ENCODE data around the gene HOPX. TPM values are rescaled to one million over a fixed set of nuclear protein-coding genes. Genes with fewer than 3 reads are reported as not detected.

Gene HOPX
- total RNA-seq, 1 donor from 2014 or later, result 3.3 TPM

DNA sequence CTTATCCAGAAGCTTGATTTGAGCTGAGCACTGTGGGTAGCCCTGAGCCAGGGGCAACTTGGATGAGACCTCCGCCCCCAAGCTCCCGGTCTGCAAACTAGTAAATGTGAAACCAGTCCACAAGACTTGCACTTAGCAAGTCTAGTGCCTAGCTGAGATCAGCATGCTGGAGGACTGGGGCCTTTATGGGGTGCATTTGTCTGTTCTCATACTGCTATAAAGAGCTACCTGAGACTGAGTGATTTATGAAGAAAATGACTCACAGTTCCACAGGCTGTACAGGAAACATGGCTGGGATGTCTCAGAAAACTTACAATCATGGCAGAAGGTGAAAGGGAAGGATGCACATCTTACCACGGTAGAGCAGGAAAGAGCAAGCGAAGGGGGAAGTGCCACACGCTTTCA lies 42.1 kb upstream of the HOPX start:
- Mint-ChIP-seq H3K27ac (no peak overlapping the region), H3K4me3 (no peak overlapping the region), H3K36me3 (no peaks in the 10 kb centered on the region), H3K4me1 (peaks cover 2% of the 10 kb centered on the region), H3K9me3 (no peaks in the 10 kb centered on the region), H3K27me3 (ENCODE audit: low read depth) (no peaks in the 10 kb centered on the region)
- no peak for DNase-seq (ENCODE audit: low spot score in 2 of 2, unreplicated experiment in 2 of 2)
- TF ChIP-seq, protein P1, sequence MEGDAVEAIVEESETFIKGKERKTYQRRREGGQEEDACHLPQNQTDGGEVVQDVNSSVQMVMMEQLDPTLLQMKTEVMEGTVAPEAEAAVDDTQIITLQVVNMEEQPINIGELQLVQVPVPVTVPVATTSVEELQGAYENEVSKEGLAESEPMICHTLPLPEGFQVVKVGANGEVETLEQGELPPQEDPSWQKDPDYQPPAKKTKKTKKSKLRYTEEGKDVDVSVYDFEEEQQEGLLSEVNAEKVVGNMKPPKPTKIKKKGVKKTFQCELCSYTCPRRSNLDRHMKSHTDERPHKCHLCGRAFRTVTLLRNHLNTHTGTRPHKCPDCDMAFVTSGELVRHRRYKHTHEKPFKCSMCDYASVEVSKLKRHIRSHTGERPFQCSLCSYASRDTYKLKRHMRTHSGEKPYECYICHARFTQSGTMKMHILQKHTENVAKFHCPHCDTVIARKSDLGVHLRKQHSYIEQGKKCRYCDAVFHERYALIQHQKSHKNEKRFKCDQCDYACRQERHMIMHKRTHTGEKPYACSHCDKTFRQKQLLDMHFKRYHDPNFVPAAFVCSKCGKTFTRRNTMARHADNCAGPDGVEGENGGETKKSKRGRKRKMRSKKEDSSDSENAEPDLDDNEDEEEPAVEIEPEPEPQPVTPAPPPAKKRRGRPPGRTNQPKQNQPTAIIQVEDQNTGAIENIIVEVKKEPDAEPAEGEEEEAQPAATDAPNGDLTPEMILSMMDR (IDR thresholded peaks at IDR 0.05; ENCODE audit: unreplicated experiment), result no peak

DNA sequence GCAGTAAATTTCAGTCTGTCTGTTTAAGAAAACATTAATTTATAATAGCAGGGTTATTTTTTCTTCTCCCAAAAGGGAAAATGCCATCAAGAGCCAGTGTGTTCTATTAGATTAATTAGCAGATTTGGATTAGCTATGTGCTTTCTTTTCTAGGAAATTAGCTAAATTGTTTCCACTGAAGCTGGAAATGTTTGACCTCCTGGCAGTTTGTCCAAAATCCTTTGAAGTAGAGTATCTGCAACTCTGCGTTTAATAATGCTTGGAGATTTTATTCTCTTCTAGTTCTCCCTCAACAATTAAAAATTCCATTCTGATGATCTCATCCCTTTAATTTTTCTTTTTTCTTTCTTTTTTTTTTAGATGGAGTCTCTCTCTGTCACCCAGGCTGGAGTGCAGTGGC lies 27.1 kb upstream of the HOPX start:
- peak overlapping the region; percentile 30 for H3K27ac Mint-ChIP-seq
- peaks cover 7% of the 10 kb centered on the region for H3K9me3 Mint-ChIP-seq
- H3K27me3 Mint-ChIP-seq (ENCODE audit: low read depth), result no peaks in the 10 kb centered on the region
- no peak overlapping the region for H3K4me3 Mint-ChIP-seq
- TF ChIP-seq, protein P1 (IDR thresholded peaks at IDR 0.05; ENCODE audit: unreplicated experiment), result no peak
- no peak for DNase-seq (ENCODE audit: low spot score in 2 of 2, unreplicated experiment in 2 of 2)
- H3K36me3 Mint-ChIP-seq, result no peaks in the 10 kb centered on the region
- peaks cover 13% of the 10 kb centered on the region for H3K4me1 Mint-ChIP-seq

DNA sequence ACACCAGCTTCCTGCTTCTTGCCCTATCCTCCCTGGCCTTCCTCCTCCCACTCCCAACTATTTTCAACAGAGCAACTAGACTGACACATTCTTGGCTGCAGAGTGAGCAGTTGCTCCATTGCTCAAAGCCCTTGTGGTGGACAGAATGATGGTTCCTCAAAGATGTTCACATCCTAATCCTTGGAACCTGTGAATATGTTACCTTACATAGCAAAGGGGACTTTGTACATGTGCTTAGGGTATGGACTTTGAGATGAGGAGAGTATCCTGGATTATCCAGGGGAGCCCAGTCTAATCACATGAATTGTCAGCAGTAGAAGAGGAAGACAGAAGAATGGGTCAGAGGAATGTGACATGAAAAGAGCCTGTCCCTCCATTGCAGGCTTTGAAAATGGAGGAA lies 24.9 kb upstream of the HOPX start:
- DNase-seq (ENCODE audit: low spot score in 2 of 2, unreplicated experiment in 2 of 2), result no peak
- no peaks in the 10 kb centered on the region for H3K27me3 Mint-ChIP-seq (ENCODE audit: low read depth)
- TF ChIP-seq, protein P1 (IDR thresholded peaks at IDR 0.05; ENCODE audit: unreplicated experiment), result no peak
- H3K27ac Mint-ChIP-seq, result no peak overlapping the region
- peaks cover 4% of the 10 kb centered on the region for H3K9me3 Mint-ChIP-seq
- H3K4me1 Mint-ChIP-seq, result peaks cover 13% of the 10 kb centered on the region
- H3K4me3 Mint-ChIP-seq, result no peak overlapping the region
- H3K36me3 Mint-ChIP-seq, result no peaks in the 10 kb centered on the region

DNA sequence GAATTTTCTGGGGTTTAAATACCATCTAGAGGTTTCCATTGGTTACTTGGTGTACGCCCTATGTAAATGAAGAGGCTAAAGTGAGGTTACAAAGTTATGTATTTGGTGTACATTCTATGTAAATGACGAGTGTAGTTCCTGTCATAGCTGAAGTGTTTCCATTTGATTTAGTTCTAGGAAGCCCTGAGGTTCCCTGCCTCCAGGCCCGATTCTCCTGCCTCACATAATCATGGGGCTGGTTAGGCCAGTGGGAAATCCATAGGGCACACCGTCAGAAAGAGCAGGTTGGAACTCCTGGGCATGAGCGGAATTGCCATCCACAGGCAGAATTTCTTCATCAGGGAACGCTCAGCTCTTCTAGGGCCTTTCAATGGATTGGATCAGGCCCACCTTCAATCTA lies 24.2 kb upstream of the HOPX start:
- H3K9me3 Mint-ChIP-seq, result peaks cover 4% of the 10 kb centered on the region
- no peak overlapping the region for H3K4me3 Mint-ChIP-seq
- no peak for DNase-seq (ENCODE audit: low spot score in 2 of 2, unreplicated experiment in 2 of 2)
- H3K27ac Mint-ChIP-seq, result no peak overlapping the region
- TF ChIP-seq, protein P1 (IDR thresholded peaks at IDR 0.05; ENCODE audit: unreplicated experiment), result no peak
- no peaks in the 10 kb centered on the region for H3K36me3 Mint-ChIP-seq
- H3K4me1 Mint-ChIP-seq, result peaks cover 13% of the 10 kb centered on the region
- no peaks in the 10 kb centered on the region for H3K27me3 Mint-ChIP-seq (ENCODE audit: low read depth)

DNA sequence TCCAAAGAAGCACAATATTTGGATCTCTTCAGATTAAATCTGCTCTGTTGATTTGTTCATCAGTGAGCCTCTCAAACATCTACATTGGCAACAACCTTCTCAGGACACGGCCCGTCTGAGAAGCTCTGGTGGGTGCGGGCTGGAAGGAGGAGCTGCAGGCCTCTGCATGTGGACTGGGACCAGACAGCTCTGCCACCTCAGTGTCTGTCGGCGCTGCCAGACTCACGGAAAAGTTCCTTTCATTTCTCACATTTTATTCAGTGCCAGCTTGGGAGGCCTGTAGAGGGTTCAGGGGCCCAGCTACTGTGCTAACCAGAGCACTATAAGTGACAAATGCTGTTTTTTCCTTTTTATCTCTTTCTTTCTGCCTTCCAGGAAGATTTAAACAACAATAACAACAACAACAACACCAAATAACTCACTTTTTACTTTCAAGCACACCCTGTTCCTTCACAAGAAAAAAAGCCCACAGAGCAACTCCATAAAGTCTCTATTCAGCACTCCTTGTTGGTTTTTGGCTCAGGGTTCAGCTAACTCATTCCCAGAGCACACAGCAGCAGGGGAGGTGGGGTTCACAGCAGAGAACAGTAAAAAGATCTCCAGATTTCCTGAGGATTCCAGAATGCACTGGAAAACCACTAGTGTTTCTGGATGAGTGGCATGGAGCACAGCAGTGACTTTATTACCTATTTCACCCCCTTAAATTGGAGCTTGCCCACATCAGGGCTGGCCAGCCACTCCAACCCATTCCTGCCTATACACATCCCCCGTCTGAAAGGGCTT lies 23.2 kb upstream of the HOPX start:
- no peak for DNase-seq (ENCODE audit: low spot score in 2 of 2, unreplicated experiment in 2 of 2)
- H3K27ac Mint-ChIP-seq, result no peak overlapping the region
- TF ChIP-seq, protein P1 (IDR thresholded peaks at IDR 0.05; ENCODE audit: unreplicated experiment), result no peak
- peaks cover 4% of the 10 kb centered on the region for H3K9me3 Mint-ChIP-seq
- no peaks in the 10 kb centered on the region for H3K36me3 Mint-ChIP-seq
- no peaks in the 10 kb centered on the region for H3K27me3 Mint-ChIP-seq (ENCODE audit: low read depth)
- H3K4me1 Mint-ChIP-seq, result peaks cover 13% of the 10 kb centered on the region
- no peak overlapping the region for H3K4me3 Mint-ChIP-seq

All from mesothelial cell of epicardium (in vitro differentiated cells).